Fibroblast of villous mesenchyme (primary cell): ENCODE results near the gene ALKBH4. TPM values are rescaled to one million over a fixed set of nuclear protein-coding genes. Genes with fewer than 3 reads are reported as not detected.

Experiments
- DNase-seq: peaks from one replicate; pipeline ENCODE4 v3.0.0-alpha.2; 2010; ENCODE audit warnings: low read depth
- H3K4me3 ChIP-seq: 2 replicates; pipeline ENCODE4 v1.5.1; 2011; ENCODE audit warnings: low read depth, mild to moderate bottlenecking, low read length
- total RNA-seq: library from RNA; depleted of rRNA; stranded (reverse); fragments of >200 nt; gene quantifications from 2 replicates; pipeline ENCODE4 v1.2.3, GENCODE V29; 2012
- TF ChIP-seq, protein P1 (sequence below): IDR thresholded peaks from 2 replicates; pipeline ENCODE4 v1.5.1; 2012; ENCODE audit warnings: low read depth, mild to moderate bottlenecking, low read length; ENCODE audit not compliant: insufficient read depth

Gene ALKBH4
- total RNA-seq, 1 donor: 10.8 TPM

GRCh38 chr7:102454468-102454867, 10.2 kb downstream of the ALKBH4 start:
- DNase-seq: no peak
- H3K4me3 ChIP-seq: no peak overlapping the region
- TF ChIP-seq, protein P1, sequence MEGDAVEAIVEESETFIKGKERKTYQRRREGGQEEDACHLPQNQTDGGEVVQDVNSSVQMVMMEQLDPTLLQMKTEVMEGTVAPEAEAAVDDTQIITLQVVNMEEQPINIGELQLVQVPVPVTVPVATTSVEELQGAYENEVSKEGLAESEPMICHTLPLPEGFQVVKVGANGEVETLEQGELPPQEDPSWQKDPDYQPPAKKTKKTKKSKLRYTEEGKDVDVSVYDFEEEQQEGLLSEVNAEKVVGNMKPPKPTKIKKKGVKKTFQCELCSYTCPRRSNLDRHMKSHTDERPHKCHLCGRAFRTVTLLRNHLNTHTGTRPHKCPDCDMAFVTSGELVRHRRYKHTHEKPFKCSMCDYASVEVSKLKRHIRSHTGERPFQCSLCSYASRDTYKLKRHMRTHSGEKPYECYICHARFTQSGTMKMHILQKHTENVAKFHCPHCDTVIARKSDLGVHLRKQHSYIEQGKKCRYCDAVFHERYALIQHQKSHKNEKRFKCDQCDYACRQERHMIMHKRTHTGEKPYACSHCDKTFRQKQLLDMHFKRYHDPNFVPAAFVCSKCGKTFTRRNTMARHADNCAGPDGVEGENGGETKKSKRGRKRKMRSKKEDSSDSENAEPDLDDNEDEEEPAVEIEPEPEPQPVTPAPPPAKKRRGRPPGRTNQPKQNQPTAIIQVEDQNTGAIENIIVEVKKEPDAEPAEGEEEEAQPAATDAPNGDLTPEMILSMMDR: no peak

- no peak for DNase-seq
- TF ChIP-seq, protein P1: no peak
These were observed 11.3 kb downstream of the ALKBH4 start for GRCh38 chr7:102453319-102453718.

DNA sequence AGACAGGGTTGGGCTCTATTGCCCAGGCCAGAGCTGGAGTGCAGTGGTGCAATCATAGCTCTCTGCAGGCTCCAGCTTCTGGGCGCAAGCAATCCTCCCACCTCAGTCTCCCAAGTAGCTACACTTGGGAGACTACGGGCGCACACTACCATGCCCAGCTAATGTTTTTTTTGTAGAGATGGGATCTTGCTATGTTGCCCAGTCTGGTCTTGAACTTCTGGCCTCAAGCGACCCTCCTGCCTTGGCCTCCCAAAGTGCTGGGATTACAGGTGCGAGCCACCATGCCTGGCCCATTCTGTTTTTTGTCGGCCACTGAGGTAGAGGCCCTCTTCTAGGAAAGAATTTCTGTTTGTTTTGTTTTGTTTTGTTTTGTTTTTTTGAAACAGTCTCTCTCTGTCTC, 12.2 kb downstream of the ALKBH4 start:
- no peak overlapping the region for H3K4me3 ChIP-seq
- TF ChIP-seq, protein P1: no peak
- DNase-seq: no peak

More at GRCh38 chr7:102453319-102453718, 11.3 kb downstream of the ALKBH4 start:
- no peak overlapping the region for H3K4me3 ChIP-seq

- no peak overlapping the region for H3K4me3 ChIP-seq
- DNase-seq: peak; percentile 23
- TF ChIP-seq, protein P1: no peak
These were observed 13.2 kb downstream of the ALKBH4 start for GRCh38 chr7:102451371-102452054.

GRCh38 chr7:102450242-102450641, 14.4 kb downstream of the ALKBH4 start:
- no peak for DNase-seq
- TF ChIP-seq, protein P1: no peak
- no peak overlapping the region for H3K4me3 ChIP-seq

DNA sequence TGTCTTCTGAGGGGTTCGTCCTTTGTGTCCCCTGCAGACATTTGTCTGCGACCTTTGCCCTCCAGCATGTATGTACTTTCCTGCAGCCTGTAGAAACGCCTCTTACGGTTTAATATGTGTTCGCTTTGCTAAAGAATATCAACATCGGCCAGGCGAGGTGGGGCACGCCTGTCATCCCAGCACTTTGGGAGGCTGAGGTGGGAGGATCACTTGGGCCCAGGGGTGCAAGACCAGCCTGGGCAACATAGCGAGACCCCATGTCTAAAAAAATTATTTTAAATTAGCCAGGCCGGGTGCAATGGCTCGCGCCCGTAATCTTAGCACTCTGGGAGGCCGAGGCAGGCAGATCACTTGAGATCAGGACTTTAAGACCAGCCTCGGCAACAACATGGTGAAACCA, 15.5 kb downstream of the ALKBH4 start:
- H3K4me3 ChIP-seq: no peak overlapping the region
- DNase-seq: no peak
- TF ChIP-seq, protein P1: no peak

DNA sequence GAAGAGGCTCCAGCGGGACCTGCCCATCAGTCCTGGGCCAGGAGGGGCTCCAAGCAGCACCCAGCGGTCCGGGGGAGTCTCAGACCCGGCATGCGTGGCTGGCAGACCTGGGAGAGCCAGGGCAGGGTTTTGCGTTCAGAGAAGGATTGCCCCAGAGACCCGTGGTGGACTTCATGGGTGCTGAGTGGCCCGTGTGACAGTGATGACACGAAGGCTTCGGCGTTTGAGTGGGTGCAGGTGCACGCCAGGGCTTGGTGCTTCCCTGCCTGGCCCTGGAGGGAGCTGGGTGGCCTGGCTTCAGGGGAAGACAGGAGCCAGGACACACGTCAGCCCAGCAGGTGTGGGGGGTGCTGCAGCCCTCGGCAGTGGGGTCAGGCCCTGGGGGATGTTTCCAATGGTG, 17.4 kb downstream of the ALKBH4 start:
- DNase-seq: no peak
- H3K4me3 ChIP-seq: no peak overlapping the region
- TF ChIP-seq, protein P1: no peak
